ENCODE data around the gene PCDHB11. TPM values are rescaled to one million over a fixed set of nuclear protein-coding genes. Genes with fewer than 3 reads are reported as not detected.
"Not testable (repeated sequence)": the region's sequence is repeated elsewhere in the genome, so short reads cannot be mapped to it uniquely, and the experiment has no call there.

Gene PCDHB11
- not detected for total RNA-seq

- CTCF ChIA-PET, result no interaction called here
- POLR2A ChIA-PET, result no interaction called here
These were observed at the start of gene PCDHB11 for GRCh38 chr5:141199359-141200235. PCDHB11 (plus strand) TSS chr5:141199627; CDS start chr5:141199775, 148 bp downstream.

- ChIA-PET CTCF (no interaction called here), POLR2A (no interaction called here)
These were observed 49.6 kb upstream of the PCDHB11 start, which contains the start of gene PCDHB6 for GRCh38 chr5:141149812-141150211. PCDHB6 (plus strand) TSS chr5:141150057; CDS start chr5:141150258, 201 bp downstream.

- ChIA-PET CTCF (no interaction called here), POLR2A (no interaction called here)
These were observed 49.0 kb upstream of the PCDHB11 start for GRCh38 chr5:141150224-141150992.

- POLR2A ChIA-PET, result no interaction called here
- CTCF ChIA-PET, result no interaction called here
These were observed 48.5 kb upstream of the PCDHB11 start for GRCh38 chr5:141150993-141151325.

GRCh38 chr5:141151632-141152031 is 47.8 kb upstream of the PCDHB11 start:
- POLR2A ChIA-PET, result not testable (repeated sequence)

GRCh38 chr5:141152096-141152495 is 47.3 kb upstream of the PCDHB11 start:
- CTCF ChIA-PET, POLR2A ChIA-PET: not testable (repeated sequence)

More at GRCh38 chr5:141151632-141152031, 47.8 kb upstream of the PCDHB11 start:
- CTCF ChIA-PET, result not testable (repeated sequence)

GRCh38 chr5:141155540-141156374 is 43.7 kb upstream of the PCDHB11 start:
- ChIA-PET POLR2A (no interaction called here), CTCF (no interaction called here)

- POLR2A ChIA-PET, result not testable (repeated sequence)
These were observed 42.1 kb upstream of the PCDHB11 start for GRCh38 chr5:141157356-141157755.

GRCh38 chr5:141157901-141158300 is 41.5 kb upstream of the PCDHB11 start:
- POLR2A ChIA-PET, CTCF ChIA-PET: not testable (repeated sequence)

More at GRCh38 chr5:141157356-141157755, 42.1 kb upstream of the PCDHB11 start:
- CTCF ChIA-PET, result not testable (repeated sequence)

GRCh38 chr5:141172381-141173204 is 26.8 kb upstream of the PCDHB11 start, which contains the start of gene PCDHB7:
PCDHB7 (plus strand) TSS chr5:141172644; CDS start chr5:141172836, 192 bp downstream.
- CTCF ChIA-PET, result no interaction called here

GRCh38 chr5:141174291-141175104 is 24.9 kb upstream of the PCDHB11 start:
- CTCF ChIA-PET, POLR2A ChIA-PET: not testable (repeated sequence)

More at GRCh38 chr5:141172381-141173204, 26.8 kb upstream of the PCDHB11 start, which contains the start of gene PCDHB7:
- POLR2A ChIA-PET, result no interaction called here

- ChIA-PET CTCF (no interaction called here), POLR2A (no interaction called here)
These were observed 23.5 kb upstream of the PCDHB11 start for GRCh38 chr5:141175933-141176332.

GRCh38 chr5:141177577-141178191 is 21.7 kb upstream of the PCDHB11 start, which contains the start of gene PCDHB8:
PCDHB8 (plus strand) TSS chr5:141177790; CDS start chr5:141178035, 245 bp downstream.
- CTCF ChIA-PET, POLR2A ChIA-PET: not testable (repeated sequence)

- POLR2A ChIA-PET, CTCF ChIA-PET: not testable (repeated sequence)
These were observed 20.1 kb upstream of the PCDHB11 start for GRCh38 chr5:141179371-141179770.

- POLR2A ChIA-PET, CTCF ChIA-PET: not testable (repeated sequence)
These were observed 19.6 kb upstream of the PCDHB11 start for GRCh38 chr5:141179876-141180275.

GRCh38 chr5:141180313-141180712 is 19.1 kb upstream of the PCDHB11 start:
- CTCF ChIA-PET, result no interaction called here
- POLR2A ChIA-PET, result no interaction called here

- CTCF ChIA-PET, result no interaction called here
- POLR2A ChIA-PET, result no interaction called here
These were observed 17.2 kb upstream of the PCDHB11 start, which contains the start of gene PCDHB16 for GRCh38 chr5:141182248-141182647. PCDHB16 (plus strand) TSS chr5:141182387; CDS start chr5:141182560, 173 bp downstream.

Measured in activated CD8-positive, alpha-beta memory T cell treated with anti-CD3 and anti-CD28 coated beads for 36 hours (primary cell).